Right atrium auricular region (tissue), 2 donors: Measurements from ENCODE around the gene MINAR1. TPM values are rescaled to one million over a fixed set of nuclear protein-coding genes. Genes with fewer than 3 reads are reported as not detected.

Source experiments
- DNase-seq: peaks from one replicate; pipeline ENCODE4 v3.0.0-alpha.2; 2019; ENCODE audit warnings: low spot score
- H3K27ac ChIP-seq, 2 donors: fragments of 200-600 bp; sonication (generic); 1 replicate in 1 of 2; 2 replicates in 1 of 2; pipeline ENCODE4 v1.5.1; 2016 to 2019
- H3K27me3 ChIP-seq, 2 donors: fragments of 200-600 bp; sonication (generic); one replicate each; pipeline versions ENCODE4 v1.5.1 to v1.6.0; 2017 to 2019
- H3K36me3 ChIP-seq: fragments of 200-600 bp; sonication (generic); one replicate; pipeline ENCODE4 v1.5.1; 2016
- H3K4me1 ChIP-seq, 2 donors: fragments of 200-600 bp; sonication (generic); one replicate each; pipeline versions ENCODE4 v1.5.1 to v1.6.0; 2017 to 2019
- H3K4me3 ChIP-seq, 2 donors: fragments of 200-600 bp; sonication (generic); 1 replicate in 1 of 2; 2 replicates in 1 of 2; pipeline ENCODE4 v1.5.1; 2017 to 2019; ENCODE audit warnings: mild to moderate bottlenecking in 1 of 2, moderate library complexity in 1 of 2
- H3K9me3 ChIP-seq, 2 donors: fragments of 200-600 bp; sonication (generic); one replicate each; pipeline ENCODE4 v1.5.1; 2019
- CTCF ChIP-seq, 2 donors: fragments of 200-600 bp; sonication (generic); IDR thresholded peaks; one replicate each; pipeline ENCODE4 v1.5.1; 2019; ENCODE audit warnings: antibody characterized with exemption in 2 of 2
- total RNA-seq, 2 donors: library from RNA; depleted of rRNA; stranded (reverse); fragments of >200 nt; gene quantifications; one replicate each; pipeline ENCODE4 v1.1.0, GENCODE V29; 2016

The MINAR1 gene
- total RNA-seq, 2 donors from 2014 or later = 0.07 to 0.20 TPM

GRCh38 chr15:79459666-79460065, 27.5 kb downstream of the MINAR1 start:
- H3K4me1 ChIP-seq = no peaks in the 10 kb centered on the region
- DNase-seq = no peak
- H3K27me3 ChIP-seq = no peaks in the 10 kb centered on the region
- TF ChIP-seq CTCF (IDR thresholded peaks at IDR 0.05) = no peak
- H3K36me3 ChIP-seq = no peaks in the 10 kb centered on the region
- H3K4me3 ChIP-seq = no peak overlapping the region
- H3K27ac ChIP-seq = no peak overlapping the region
- H3K9me3 ChIP-seq = no peaks in the 10 kb centered on the region

- Histone ChIP-seq H3K9me3 (no peaks in the 10 kb centered on the region), H3K27me3 (no peaks in the 10 kb centered on the region), H3K4me1 (no peaks in the 10 kb centered on the region), H3K27ac (no peak overlapping the region), H3K4me3 (no peak overlapping the region), H3K36me3 (no peaks in the 10 kb centered on the region)
- DNase-seq = no peak
- TF ChIP-seq CTCF (IDR thresholded peaks at IDR 0.05) = no peak
These were observed 31.1 kb downstream of the MINAR1 start for GRCh38 chr15:79463043-79463780.

GRCh38 chr15:79463781-79464270, 31.7 kb downstream of the MINAR1 start:
- TF ChIP-seq CTCF (IDR thresholded peaks at IDR 0.05) = no peak
- no peak overlapping the region for H3K4me3 ChIP-seq

GRCh38 chr15:79466488-79466887, 34.4 kb downstream of the MINAR1 start:
- no peak for DNase-seq
- no peaks in the 10 kb centered on the region for H3K4me1 ChIP-seq
- H3K36me3 ChIP-seq = no peaks in the 10 kb centered on the region
- H3K27me3 ChIP-seq = no peaks in the 10 kb centered on the region
- no peak overlapping the region for H3K4me3 ChIP-seq
- no peak overlapping the region for H3K27ac ChIP-seq
- no peak for TF ChIP-seq CTCF (IDR thresholded peaks at IDR 0.05)
- no peaks in the 10 kb centered on the region for H3K9me3 ChIP-seq

More at GRCh38 chr15:79463781-79464270, 31.7 kb downstream of the MINAR1 start:
- H3K36me3 ChIP-seq = no peaks in the 10 kb centered on the region
- H3K4me1 ChIP-seq = no peaks in the 10 kb centered on the region
- H3K9me3 ChIP-seq = no peaks in the 10 kb centered on the region
- no peak overlapping the region for H3K27ac ChIP-seq
- no peak for DNase-seq
- H3K27me3 ChIP-seq = no peaks in the 10 kb centered on the region

- Histone ChIP-seq H3K9me3 (no peaks in the 10 kb centered on the region), H3K27me3 (no peaks in the 10 kb centered on the region), H3K4me1 (no peaks in the 10 kb centered on the region), H3K4me3 (no peak overlapping the region), H3K36me3 (no peaks in the 10 kb centered on the region), H3K27ac (no peak overlapping the region)
- TF ChIP-seq CTCF (IDR thresholded peaks at IDR 0.05) = no peak
- no peak for DNase-seq
These were observed 35.9 kb downstream of the MINAR1 start for GRCh38 chr15:79467865-79468586.
